HepG2 (cell line): Measurements from ENCODE around the gene RILP. TPM values are rescaled to one million over a fixed set of nuclear protein-coding genes. Genes with fewer than 3 reads are reported as not detected.

Experiments
- BHLHE40 ChIP-seq: IDR thresholded peaks from 2 replicates; pipeline ENCODE4 v1.6.1; 2011; ENCODE audit warnings: low read length, improper control_type of control experiment
- E2F1 ChIP-seq: sonication (generic); formaldehyde crosslinking; IDR thresholded peaks from 2 replicates; pipeline ENCODE4 v1.5.0; 2020; ENCODE audit warnings: missing genetic modification reagents
- FLYWCH1 ChIP-seq: sonication (generic); formaldehyde crosslinking; IDR thresholded peaks from 2 replicates; pipeline ENCODE4 v1.8.1; 2023; ENCODE audit warnings: mild to moderate bottlenecking, missing genetic modification reagents
- GRHL1 ChIP-seq: sonication (generic); formaldehyde crosslinking; conservative IDR thresholded peaks from 2 replicates; pipeline ENCODE4 v1.8.0; 2022; ENCODE audit warnings: missing genetic modification reagents
- IRF1 ChIP-seq: sonication (generic); formaldehyde crosslinking; IDR thresholded peaks from 2 replicates; pipeline ENCODE4 v1.4.0; 2020; ENCODE audit warnings: low read depth, mild to moderate bottlenecking, missing genetic modification reagents
- MATR3 ChIP-seq: sonication (generic); formaldehyde crosslinking; IDR thresholded peaks from 2 replicates; pipeline ENCODE4 v1.4.0; 2020; ENCODE audit warnings: missing genetic modification reagents
- NBN ChIP-seq: fragments of 450-650 bp; conservative IDR thresholded peaks from 2 replicates; pipeline ENCODE4 v1.6.1; 2017
- NFIC ChIP-seq: IDR thresholded peaks from 2 replicates; pipeline ENCODE4 v1.6.1; 2012; ENCODE audit warnings: mild to moderate bottlenecking, low read length, inconsistent platforms
- ZNF124 ChIP-seq: sonication (generic); formaldehyde crosslinking; IDR thresholded peaks from 2 replicates; pipeline ENCODE4 v1.4.0; 2020; ENCODE audit warnings: missing genetic modification reagents
- ZNF160 ChIP-seq: sonication (generic); formaldehyde crosslinking; IDR thresholded peaks from 2 replicates; pipeline ENCODE4 v1.8.0; 2022; ENCODE audit warnings: mild to moderate bottlenecking, inconsistent platforms, missing genetic modification reagents
- ZNF646 ChIP-seq: sonication (generic); formaldehyde crosslinking; IDR thresholded peaks from 2 replicates; pipeline ENCODE4 v1.9.0; 2021; ENCODE audit warnings: mild to moderate bottlenecking, missing genetic modification reagents
- polyA plus RNA-seq, 8 experiments: library from polyadenylated mRNA; depleted of rRNA in 3 of 8; stranded (reverse) in 7 of 8; unstranded in 1 of 8; fragments of >200 nt; fragmentation: Illumina TruSeq in 4 of 8; extraction: Trizol in 4 of 8; gene quantifications; 2 replicates each; pipeline versions ENCODE4 v1.2.1 to v1.2.3, GENCODE V29; 2011 to 2016; ENCODE audit warnings: low read depth in 4 of 8, missing spikeins in 1 of 8, mixed read lengths in 1 of 8; ENCODE audit not compliant: insufficient read depth in 1 of 8
- total RNA-seq, 5 experiments: library from RNA; depleted of rRNA; stranded (reverse); fragments of >200 nt; fragmentation: Illumina TruSeq; extraction: Trizol; gene quantifications; 2 replicates each; pipeline ENCODE4 v1.2.3, GENCODE V29; 2016; ENCODE audit warnings: low read depth in 1 of 5
- TF ChIP-seq, protein P1 (sequence below): IDR thresholded peaks from 2 replicates; pipeline ENCODE4 v1.6.1; 2012; ENCODE audit warnings: low read depth, low read length, improper control_type of control experiment
- TF ChIP-seq, protein P2 (sequence below): IDR thresholded peaks from 2 replicates; pipeline ENCODE4 v1.6.1; 2012; ENCODE audit warnings: inconsistent platforms
- TF ChIP-seq, protein P3 (sequence below): sonication (generic); formaldehyde crosslinking; IDR thresholded peaks from 2 replicates; pipeline ENCODE4 v1.5.1; 2020; ENCODE audit warnings: mild to moderate bottlenecking, moderate library complexity, missing genetic modification reagents

RILP gene
- total and polyA plus RNA-seq, 2 of the 13 experiments (the other 11 are each of a cell fraction or from before 2014, with no cell fraction given), result 6.6 to 8.1 TPM

GRCh38 chr17:1621273-1621954 lies 28.3 kb downstream of the RILP start (continued):
- TF ChIP-seq, protein P1, sequence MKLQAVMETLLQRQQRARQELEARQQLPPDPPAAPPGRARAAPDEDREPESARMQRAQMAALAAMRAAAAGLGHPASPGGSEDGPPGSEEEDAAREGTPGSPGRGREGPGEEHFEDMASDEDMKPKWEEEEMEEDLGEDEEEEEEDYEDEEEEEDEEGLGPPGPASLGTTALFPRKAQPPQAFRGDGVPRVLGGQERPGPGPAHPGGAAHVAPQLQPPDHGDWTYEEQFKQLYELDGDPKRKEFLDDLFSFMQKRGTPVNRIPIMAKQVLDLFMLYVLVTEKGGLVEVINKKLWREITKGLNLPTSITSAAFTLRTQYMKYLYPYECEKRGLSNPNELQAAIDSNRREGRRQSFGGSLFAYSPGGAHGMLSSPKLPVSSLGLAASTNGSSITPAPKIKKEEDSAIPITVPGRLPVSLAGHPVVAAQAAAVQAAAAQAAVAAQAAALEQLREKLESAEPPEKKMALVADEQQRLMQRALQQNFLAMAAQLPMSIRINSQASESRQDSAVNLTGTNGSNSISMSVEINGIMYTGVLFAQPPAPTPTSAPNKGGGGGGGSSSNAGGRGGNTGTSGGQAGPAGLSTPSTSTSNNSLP, result no peak
- TF ChIP-seq MATR3 (CRISPR knock-in tag), result no peak
- TF ChIP-seq GRHL1 (CRISPR knock-in tag), result no peak
- no peak for TF ChIP-seq ZNF124 (CRISPR knock-in tag)
- TF ChIP-seq, protein P2, sequence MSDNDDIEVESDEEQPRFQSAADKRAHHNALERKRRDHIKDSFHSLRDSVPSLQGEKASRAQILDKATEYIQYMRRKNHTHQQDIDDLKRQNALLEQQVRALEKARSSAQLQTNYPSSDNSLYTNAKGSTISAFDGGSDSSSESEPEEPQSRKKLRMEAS, result peak; percentile 41; the same call in 1 of the 2 replicates
- TF ChIP-seq ZNF646 (CRISPR knock-in tag), result no peak
- TF ChIP-seq NFIC, result no peak
- no peak for TF ChIP-seq IRF1 (CRISPR knock-in tag)
- TF ChIP-seq ZNF160 (CRISPR knock-in tag), result no peak
- TF ChIP-seq NBN, result no peak
- no peak for TF ChIP-seq E2F1 (CRISPR knock-in tag)
- TF ChIP-seq, protein P3, sequence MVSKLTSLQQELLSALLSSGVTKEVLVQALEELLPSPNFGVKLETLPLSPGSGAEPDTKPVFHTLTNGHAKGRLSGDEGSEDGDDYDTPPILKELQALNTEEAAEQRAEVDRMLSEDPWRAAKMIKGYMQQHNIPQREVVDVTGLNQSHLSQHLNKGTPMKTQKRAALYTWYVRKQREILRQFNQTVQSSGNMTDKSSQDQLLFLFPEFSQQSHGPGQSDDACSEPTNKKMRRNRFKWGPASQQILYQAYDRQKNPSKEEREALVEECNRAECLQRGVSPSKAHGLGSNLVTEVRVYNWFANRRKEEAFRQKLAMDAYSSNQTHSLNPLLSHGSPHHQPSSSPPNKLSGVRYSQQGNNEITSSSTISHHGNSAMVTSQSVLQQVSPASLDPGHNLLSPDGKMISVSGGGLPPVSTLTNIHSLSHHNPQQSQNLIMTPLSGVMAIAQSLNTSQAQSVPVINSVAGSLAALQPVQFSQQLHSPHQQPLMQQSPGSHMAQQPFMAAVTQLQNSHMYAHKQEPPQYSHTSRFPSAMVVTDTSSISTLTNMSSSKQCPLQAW (CRISPR knock-in tag), result no peak
- no peak for TF ChIP-seq BHLHE40
- no peak for TF ChIP-seq FLYWCH1 (CRISPR knock-in tag)
